ENCODE measurements around the gene JAG1.

Gene JAG1

GRCh38 chr20:10673842-10674683 lies at the start of gene JAG1:
JAG1 (minus strand) TSS chr20:10673999; CDS start chr20:10673530, 469 bp downstream.
- DNase-seq, result peak; percentile 58 to 73

GRCh38 chr20:10721976-10722375 lies 48.2 kb upstream of the JAG1 start:
- no peak for DNase-seq

GRCh38 chr20:10721137-10721896 lies 47.5 kb upstream of the JAG1 start:
- DNase-seq, result no peak

- DNase-seq, result no peak
Measured at GRCh38 chr20:10720565-10720964, 46.8 kb upstream of the JAG1 start.

GRCh38 chr20:10719740-10720385 lies 46.1 kb upstream of the JAG1 start:
- DNase-seq, result no peak

- no peak for DNase-seq
Measured at GRCh38 chr20:10718661-10719060, 44.9 kb upstream of the JAG1 start.

GRCh38 chr20:10716855-10717254 lies 43.1 kb upstream of the JAG1 start:
- no peak for DNase-seq

GRCh38 chr20:10715035-10715434 lies 41.2 kb upstream of the JAG1 start:
- no peak for DNase-seq

- DNase-seq, result no peak
Measured at GRCh38 chr20:10714236-10714975, 40.6 kb upstream of the JAG1 start.

GRCh38 chr20:10713161-10713560 lies 39.4 kb upstream of the JAG1 start:
- DNase-seq, result no peak

GRCh38 chr20:10711903-10712451 lies 38.2 kb upstream of the JAG1 start:
- no peak for DNase-seq

- no peak for DNase-seq
Measured at GRCh38 chr20:10710991-10711775, 37.4 kb upstream of the JAG1 start.

GRCh38 chr20:10709916-10710315 lies 36.1 kb upstream of the JAG1 start:
- no peak for DNase-seq

GRCh38 chr20:10708351-10709185 lies 34.8 kb upstream of the JAG1 start:
- no peak for DNase-seq

- no peak for DNase-seq
Measured at GRCh38 chr20:10707791-10708190, 34.0 kb upstream of the JAG1 start.

GRCh38 chr20:10707068-10707467 lies 33.3 kb upstream of the JAG1 start:
- no peak for DNase-seq

GRCh38 chr20:10706460-10706811 lies 32.6 kb upstream of the JAG1 start:
- no peak for DNase-seq

- DNase-seq, result no peak
Measured at GRCh38 chr20:10705801-10706459, 32.1 kb upstream of the JAG1 start.

GRCh38 chr20:10701607-10702006 lies 27.8 kb upstream of the JAG1 start:
- DNase-seq, result no peak

GRCh38 chr20:10699941-10700340 lies 26.1 kb upstream of the JAG1 start:
- DNase-seq, result no peak
